GM12878 (cell line): ENCODE data around the gene FBLN1. TPM values are rescaled to one million over a fixed set of nuclear protein-coding genes. Genes with fewer than 3 reads are reported as not detected.
"Not testable (repeated sequence)": the region's sequence is repeated elsewhere in the genome, so short reads cannot be mapped to it uniquely, and the experiment has no call there.

Source experiments
- ATAC-seq: fragments of 200-7000 bp; cut with Tn5 transposase; 3 replicates; pipeline ENCODE4 v1.9.1; 2020; ENCODE audit warnings: mild to moderate bottlenecking, moderate library complexity
- BruUV-seq: library from RNA; stranded (reverse); fragments of 400-500 nt; replicated peaks from 2 replicates; lab custom pipeline; 2021; lab: Mats Ljungman, UMichigan
- CTCF ChIA-PET: fragments of 300-600 bp; sonication (Branson Sonifier 250); formaldehyde crosslinking; extraction: SDS; loops from one replicate; lab custom pipeline; 2021; ENCODE audit warnings: inconsistent platforms; lab: Yijun Ruan, JAX
- POLR2A ChIA-PET: fragments of 350-600 bp; formaldehyde crosslinking; extraction: SDS; loops from one replicate; lab custom pipeline; 2021; ENCODE audit warnings: inconsistent platforms; lab: Charles Lee
- RAD21 ChIA-PET: fragments of 300-600 bp; sonication (Branson Sonifier 250); formaldehyde crosslinking; loops from one replicate; lab custom pipeline; 2023; ENCODE audit warnings: antibody characterized with exemption; ENCODE audit not compliant: unreplicated experiment; lab: Charles Lee
- SMC1A ChIA-PET: fragments of 300-600 bp; sonication (Branson Sonifier 250); formaldehyde crosslinking; loops from one replicate; lab custom pipeline; 2023; ENCODE audit not compliant: unreplicated experiment, uncharacterized antibody; lab: Charles Lee
- DNase-seq: peaks from one replicate; pipeline ENCODE4 v3.0.0-alpha.2; 2011; ENCODE audit warnings: low read depth, low spot score
- FAIRE-seq: peaks from 3 replicates; lab custom pipeline; 2011; peaks lifted over from hg19 to GRCh38; lab: Jason Lieb, UNC
- H2AFZ ChIP-seq: 2 replicates; pipeline ENCODE4 v1.6.0; 2011; ENCODE audit warnings: low read depth, low read length, control low read depth; ENCODE audit not compliant: control insufficient read depth
- H3K27ac ChIP-seq: 2 replicates; pipeline ENCODE4 v1.5.1; 2011; ENCODE audit warnings: control low read depth; ENCODE audit not compliant: control insufficient read depth, insufficient read depth
- H3K27me3 ChIP-seq, 2 experiments: replicated peaks in 1 of 2; 2 replicates each; pipeline versions ENCODE4 v1.6.0 to v1.6.1; 2011; ENCODE audit warnings: low read length in 1 of 2; ENCODE audit not compliant: control insufficient read depth in 2 of 2, insufficient read depth in 2 of 2
- H3K36me3 ChIP-seq, 2 experiments: 2 replicates each; pipeline ENCODE4 v1.5.1; 2011; ENCODE audit warnings: low read length in 1 of 2; ENCODE audit not compliant: control insufficient read depth in 2 of 2, insufficient read depth in 2 of 2
- H3K4me1 ChIP-seq: 2 replicates; pipeline ENCODE4 v1.6.1; 2011; ENCODE audit warnings: mild to moderate bottlenecking, low read length, moderate library complexity, mixed read lengths; ENCODE audit not compliant: control insufficient read depth, insufficient read depth
- H3K4me2 ChIP-seq: 2 replicates; pipeline ENCODE4 v1.6.0; 2011; ENCODE audit warnings: control low read depth; ENCODE audit not compliant: control insufficient read depth, insufficient read depth
- H3K4me3 ChIP-seq: fragments of 200-600 bp; sonication (generic); 2 replicates; pipeline ENCODE4 v1.5.1; 2016
- H3K79me2 ChIP-seq: 2 replicates; pipeline ENCODE4 v1.6.0; 2011; ENCODE audit warnings: low read length; ENCODE audit not compliant: control insufficient read depth, insufficient read depth
- H3K9ac ChIP-seq: 2 replicates; pipeline ENCODE4 v1.8.0; 2011; ENCODE audit warnings: low read length, control low read depth, mixed read lengths; ENCODE audit not compliant: control insufficient read depth, insufficient read depth
- H3K9me3 ChIP-seq: replicated peaks from 3 replicates; pipeline ENCODE4 v1.5.1; 2011; ENCODE audit warnings: mild to moderate bottlenecking, low read length; ENCODE audit not compliant: control insufficient read depth, insufficient read depth
- H4K20me1 ChIP-seq: 2 replicates; pipeline ENCODE4 v1.6.0; 2011; ENCODE audit not compliant: control insufficient read depth, insufficient read depth
- CEBPB ChIP-seq, 2 experiments: fragments of 150-350 bp in 1 of 2; IDR thresholded peaks; 2 replicates each; pipeline ENCODE4 v1.6.1; 2012 to 2014; ENCODE audit warnings: low read depth in 2 of 2, low read length in 2 of 2, borderline replicate concordance in 1 of 2, inconsistent platforms in 1 of 2
- CHD1 ChIP-seq: IDR thresholded peaks from 2 replicates; pipeline ENCODE4 v1.6.1; 2012; ENCODE audit warnings: low read depth, low read length, improper control_type of control experiment
- KLF5 ChIP-seq: fragments of 450-650 bp; IDR thresholded peaks from 2 replicates; pipeline ENCODE4 v1.6.1; 2014; ENCODE audit warnings: mild to moderate bottlenecking; ENCODE audit not compliant: partially characterized antibody
- SRF ChIP-seq, 2 experiments: IDR thresholded peaks; 2 replicates each; pipeline ENCODE4 v1.6.1; 2011; ENCODE audit warnings: low read depth in 2 of 2, low read length in 2 of 2, mild to moderate bottlenecking in 1 of 2, moderate library complexity in 1 of 2
- WGBS: methylation state at CpG from one replicate; pipeline ENCODE4 v1.1.6; 2016; ENCODE audit warnings: low lambda C conversion rate; ENCODE audit not compliant: insufficient replicate concordance, insufficient coverage; ENCODE audit errors: missing lambda C conversion rate; 5-methylcytosine and 5-hydroxymethylcytosine counted together
- in situ Hi-C: fragments of 300-500 bp; cut with MboI; formaldehyde crosslinking; loops from 9 replicates; pipeline ENCODE4 v1.14.3; 2018; ENCODE audit warnings: mixed read lengths
- intact Hi-C: fragments of 100-400 bp; cut with micrococcal nuclease; formaldehyde crosslinking; loops from one replicate; pipeline ENCODE4 v1.14.2; 2022; ENCODE audit not compliant: unreplicated experiment
- polyA plus RNA-seq, 11 experiments: library from polyadenylated mRNA; depleted of rRNA in 4 of 11; unstranded in 6 of 11; stranded (reverse) in 5 of 11; fragments of >200 nt; fragmentation: Nextera tagmentation in 4 of 11; fragmentation: Illumina TruSeq in 1 of 11; extraction: Ambion mirVana in 4 of 11; extraction: Trizol in 1 of 11; gene quantifications; 1 replicate in 1 of 11; 2 replicates in 10 of 11; pipeline versions ENCODE4 v1.2.1 to v1.2.3, GENCODE V29; 2011 to 2016; ENCODE audit warnings: inconsistent platforms in 2 of 11, missing spikeins in 2 of 11, low read depth in 1 of 11
- total RNA-seq, 4 experiments: library from RNA; depleted of rRNA in 3 of 4; stranded (reverse); fragments of >200 nt in 3 of 4; fragmentation: Illumina TruSeq in 1 of 4; extraction: Trizol in 1 of 4; gene quantifications; 2 replicates each; pipeline versions ENCODE4 v1.2.1 to v1.2.3, GENCODE V29; 2013 to 2021
- TF ChIP-seq, protein P1 (sequence below): fragments of 450-650 bp; formaldehyde crosslinking; IDR thresholded peaks from 2 replicates; pipeline ENCODE4 v1.4.0; 2020; ENCODE audit warnings: mild to moderate bottlenecking, moderate library complexity
- TF ChIP-seq, protein P2 (sequence below): IDR thresholded peaks from 2 replicates; pipeline ENCODE4 v1.6.1; 2012; ENCODE audit warnings: mild to moderate bottlenecking, low read depth, low read length

FBLN1 gene
- total and polyA plus RNA-seq, 10 of the 15 experiments (the other 5 are each of a cell fraction or from before 2014, with no cell fraction given): 0.20 to 0.51 TPM; not detected in 8

DNA sequence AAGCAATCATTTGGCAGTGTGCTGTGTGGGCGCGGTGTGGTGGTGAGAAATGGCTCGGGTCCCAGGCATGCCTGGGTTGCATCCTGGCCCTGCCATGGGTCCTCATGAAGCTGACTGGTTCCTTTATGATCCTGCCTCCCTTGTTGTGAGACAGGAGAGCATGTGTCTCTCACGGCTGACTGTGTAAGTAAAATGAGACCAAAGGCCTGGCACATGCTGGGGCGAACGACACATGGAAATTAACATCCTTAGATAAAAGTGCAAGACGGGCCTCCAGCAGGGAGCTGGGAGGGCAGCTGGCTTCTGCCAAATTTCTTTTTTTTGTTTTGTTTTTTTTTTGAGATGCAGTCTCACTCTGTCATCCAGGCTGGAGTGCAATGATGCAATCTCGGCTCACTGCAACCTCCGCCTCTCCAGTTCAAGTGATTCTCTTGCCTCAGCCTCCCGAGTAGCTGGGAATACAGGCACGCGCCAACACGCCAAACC, 9.4 kb upstream of the FBLN1 start:
- H4K20me1 ChIP-seq: no peaks in the 10 kb centered on the region
- no peak overlapping the region for H3K4me3 ChIP-seq
- POLR2A ChIA-PET: no interaction called here
- SMC1A ChIA-PET: no interaction called here
- no peaks in the 10 kb centered on the region for H3K9me3 ChIP-seq
- RAD21 ChIA-PET: no interaction called here
- intact Hi-C loops: no loop called here
- 51% methylated on average over 13 of the region's 13 CpGs for WGBS
- DNase-seq: no peak
- H3K79me2 ChIP-seq: no peaks in the 10 kb centered on the region
- peaks cover 0 to 2% of the 10 kb centered on the region in 2 experiments; a peak in 2 of 4 replicates for H3K27me3 ChIP-seq
- no peak overlapping the region for H3K4me2 ChIP-seq
- BruUV-seq: no TSS peak
- H3K27ac ChIP-seq: no peak overlapping the region
- no peak for TF ChIP-seq CEBPB (IDR thresholded peaks at IDR 0.05; ENCODE audit: borderline replicate concordance in 1 of 2, low read depth in 2 of 2, low read length in 2 of 2)
- TF ChIP-seq, protein P1, sequence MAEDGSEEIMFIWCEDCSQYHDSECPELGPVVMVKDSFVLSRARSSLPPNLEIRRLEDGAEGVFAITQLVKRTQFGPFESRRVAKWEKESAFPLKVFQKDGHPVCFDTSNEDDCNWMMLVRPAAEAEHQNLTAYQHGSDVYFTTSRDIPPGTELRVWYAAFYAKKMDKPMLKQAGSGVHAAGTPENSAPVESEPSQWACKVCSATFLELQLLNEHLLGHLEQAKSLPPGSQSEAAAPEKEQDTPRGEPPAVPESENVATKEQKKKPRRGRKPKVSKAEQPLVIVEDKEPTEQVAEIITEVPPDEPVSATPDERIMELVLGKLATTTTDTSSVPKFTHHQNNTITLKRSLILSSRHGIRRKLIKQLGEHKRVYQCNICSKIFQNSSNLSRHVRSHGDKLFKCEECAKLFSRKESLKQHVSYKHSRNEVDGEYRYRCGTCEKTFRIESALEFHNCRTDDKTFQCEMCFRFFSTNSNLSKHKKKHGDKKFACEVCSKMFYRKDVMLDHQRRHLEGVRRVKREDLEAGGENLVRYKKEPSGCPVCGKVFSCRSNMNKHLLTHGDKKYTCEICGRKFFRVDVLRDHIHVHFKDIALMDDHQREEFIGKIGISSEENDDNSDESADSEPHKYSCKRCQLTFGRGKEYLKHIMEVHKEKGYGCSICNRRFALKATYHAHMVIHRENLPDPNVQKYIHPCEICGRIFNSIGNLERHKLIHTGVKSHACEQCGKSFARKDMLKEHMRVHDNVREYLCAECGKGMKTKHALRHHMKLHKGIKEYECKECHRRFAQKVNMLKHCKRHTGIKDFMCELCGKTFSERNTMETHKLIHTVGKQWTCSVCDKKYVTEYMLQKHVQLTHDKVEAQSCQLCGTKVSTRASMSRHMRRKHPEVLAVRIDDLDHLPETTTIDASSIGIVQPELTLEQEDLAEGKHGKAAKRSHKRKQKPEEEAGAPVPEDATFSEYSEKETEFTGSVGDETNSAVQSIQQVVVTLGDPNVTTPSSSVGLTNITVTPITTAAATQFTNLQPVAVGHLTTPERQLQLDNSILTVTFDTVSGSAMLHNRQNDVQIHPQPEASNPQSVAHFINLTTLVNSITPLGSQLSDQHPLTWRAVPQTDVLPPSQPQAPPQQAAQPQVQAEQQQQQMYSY (CRISPR knock-in tag): no peak
- TF ChIP-seq, protein P2, sequence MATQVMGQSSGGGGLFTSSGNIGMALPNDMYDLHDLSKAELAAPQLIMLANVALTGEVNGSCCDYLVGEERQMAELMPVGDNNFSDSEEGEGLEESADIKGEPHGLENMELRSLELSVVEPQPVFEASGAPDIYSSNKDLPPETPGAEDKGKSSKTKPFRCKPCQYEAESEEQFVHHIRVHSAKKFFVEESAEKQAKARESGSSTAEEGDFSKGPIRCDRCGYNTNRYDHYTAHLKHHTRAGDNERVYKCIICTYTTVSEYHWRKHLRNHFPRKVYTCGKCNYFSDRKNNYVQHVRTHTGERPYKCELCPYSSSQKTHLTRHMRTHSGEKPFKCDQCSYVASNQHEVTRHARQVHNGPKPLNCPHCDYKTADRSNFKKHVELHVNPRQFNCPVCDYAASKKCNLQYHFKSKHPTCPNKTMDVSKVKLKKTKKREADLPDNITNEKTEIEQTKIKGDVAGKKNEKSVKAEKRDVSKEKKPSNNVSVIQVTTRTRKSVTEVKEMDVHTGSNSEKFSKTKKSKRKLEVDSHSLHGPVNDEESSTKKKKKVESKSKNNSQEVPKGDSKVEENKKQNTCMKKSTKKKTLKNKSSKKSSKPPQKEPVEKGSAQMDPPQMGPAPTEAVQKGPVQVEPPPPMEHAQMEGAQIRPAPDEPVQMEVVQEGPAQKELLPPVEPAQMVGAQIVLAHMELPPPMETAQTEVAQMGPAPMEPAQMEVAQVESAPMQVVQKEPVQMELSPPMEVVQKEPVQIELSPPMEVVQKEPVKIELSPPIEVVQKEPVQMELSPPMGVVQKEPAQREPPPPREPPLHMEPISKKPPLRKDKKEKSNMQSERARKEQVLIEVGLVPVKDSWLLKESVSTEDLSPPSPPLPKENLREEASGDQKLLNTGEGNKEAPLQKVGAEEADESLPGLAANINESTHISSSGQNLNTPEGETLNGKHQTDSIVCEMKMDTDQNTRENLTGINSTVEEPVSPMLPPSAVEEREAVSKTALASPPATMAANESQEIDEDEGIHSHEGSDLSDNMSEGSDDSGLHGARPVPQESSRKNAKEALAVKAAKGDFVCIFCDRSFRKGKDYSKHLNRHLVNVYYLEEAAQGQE: no peak
- no peak for TF ChIP-seq KLF5
- no peak for TF ChIP-seq SRF (IDR thresholded peaks at IDR 0.05; ENCODE audit: low read depth in 2 of 2, low read length in 2 of 2)
- TF ChIP-seq CHD1: no peak
- TF ChIP-seq, all 136 proteins: peak for 0
- Histone ChIP-seq H2AFZ (no peak overlapping the region), H3K36me3 (no peaks in the 10 kb centered on the region), H3K9ac (no peak overlapping the region), H3K4me1 (no peaks in the 10 kb centered on the region)
- CTCF ChIA-PET: no interaction called here
- no peak for FAIRE-seq
- no peak for ATAC-seq
- in situ Hi-C loops: no loop called here

DNA sequence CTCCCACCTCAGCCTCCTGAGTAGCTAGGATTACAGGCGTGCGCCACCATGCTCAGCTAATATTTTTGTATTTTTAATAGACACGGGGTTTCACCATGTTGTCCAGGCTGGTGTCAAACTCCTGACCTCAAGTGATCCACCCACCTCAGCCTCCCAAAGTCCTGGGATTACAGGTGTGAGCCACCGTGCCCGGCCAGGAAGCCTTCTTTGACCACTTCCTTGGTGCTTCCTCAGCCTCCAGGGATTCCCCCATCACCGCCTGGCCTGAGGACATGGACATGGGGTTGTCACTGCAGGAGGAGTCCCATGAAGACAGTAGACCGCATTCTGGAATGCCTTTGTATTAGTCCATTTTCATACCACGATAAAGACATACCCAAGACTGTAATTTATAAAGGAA, 8.4 kb upstream of the FBLN1 start:
- RAD21 ChIA-PET, H3K27me3 ChIP-seq, H3K27ac ChIP-seq, DNase-seq, intact Hi-C loops, H3K4me1 ChIP-seq, H4K20me1 ChIP-seq, H3K4me3 ChIP-seq, FAIRE-seq, BruUV-seq, POLR2A ChIA-PET, H3K4me2 ChIP-seq, in situ Hi-C loops, H3K9me3 ChIP-seq, H3K36me3 ChIP-seq, ATAC-seq, H3K9ac ChIP-seq, CTCF ChIA-PET, H3K79me2 ChIP-seq, H2AFZ ChIP-seq, SMC1A ChIA-PET: not testable (repeated sequence)
- WGBS: 23% methylated on average over 8 of the region's 8 CpGs
